ENCODE measurements around the gene NPIPB6.

NPIPB6 gene

DNA sequence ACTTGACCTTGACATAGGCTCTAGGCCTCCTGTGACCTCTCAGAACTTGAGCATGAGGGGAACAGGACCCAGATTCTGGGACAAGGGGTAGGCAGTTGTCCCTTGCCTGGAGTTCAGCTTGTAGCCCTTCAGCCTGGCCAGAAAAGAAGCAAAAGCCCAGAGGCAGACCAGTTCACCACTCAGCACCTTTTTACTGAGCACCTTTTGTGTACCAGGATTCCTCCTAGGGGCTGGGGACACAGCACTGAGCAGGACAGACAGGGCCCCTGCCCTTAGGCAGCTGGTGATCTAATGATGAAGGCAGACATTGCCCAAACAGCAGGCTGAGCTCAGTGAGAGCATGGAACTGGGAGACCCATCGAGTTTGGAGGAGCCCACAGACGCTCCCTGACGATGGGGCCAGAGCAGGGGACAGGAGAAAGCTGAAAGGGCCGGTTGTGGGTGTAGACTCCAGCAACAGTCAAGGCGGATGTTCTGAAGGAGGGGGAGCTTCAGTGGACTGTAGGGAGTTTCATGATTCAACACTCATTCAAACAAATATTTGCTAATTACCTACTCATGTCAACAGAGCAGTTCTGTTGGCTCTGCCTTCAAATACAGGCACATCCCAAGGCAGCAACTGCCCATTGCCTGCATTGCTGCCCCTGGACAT, 38.9 kb downstream of the NPIPB6 start:
- DNase-seq (ENCODE audit: extremely low read depth in 1 of 2, low read depth in 1 of 2): no peak

DNA sequence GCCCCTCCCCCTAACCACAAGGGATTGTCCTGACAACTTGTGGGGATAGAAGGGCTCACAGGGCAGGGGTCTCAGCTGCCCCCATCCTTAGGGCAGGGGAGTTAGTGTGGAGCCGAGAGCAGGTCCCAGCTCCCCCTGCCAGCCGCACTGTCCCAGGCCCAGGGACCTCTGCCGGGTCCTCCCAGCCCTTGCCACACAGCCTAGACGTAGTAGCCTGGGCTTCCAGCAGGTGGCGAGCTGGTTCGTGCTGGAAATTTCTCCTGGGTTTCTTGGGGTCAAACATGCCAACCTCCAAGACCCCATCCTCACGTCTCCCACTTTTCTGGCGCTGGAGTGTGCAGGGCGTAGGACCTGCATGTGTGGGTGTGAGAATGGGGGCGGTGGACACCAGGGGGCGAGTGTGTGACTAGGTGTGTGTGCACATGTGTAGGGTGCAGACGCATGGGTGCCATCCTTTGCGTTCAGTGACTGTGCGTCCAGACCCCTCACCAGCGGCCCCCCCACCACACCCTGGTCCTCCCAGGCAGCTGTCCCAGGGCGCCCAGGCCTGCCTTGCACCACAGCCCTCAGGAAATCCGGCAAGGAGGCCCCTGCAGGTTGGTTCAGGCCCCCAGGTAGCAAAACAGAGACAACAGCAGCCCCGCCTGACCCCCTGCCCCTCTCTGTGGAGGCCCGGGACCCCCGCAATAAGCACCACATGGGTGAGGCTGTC, 41.5 kb downstream of the NPIPB6 start:
- no peak for DNase-seq (ENCODE audit: extremely low read depth in 1 of 2, low read depth in 1 of 2)

DNA sequence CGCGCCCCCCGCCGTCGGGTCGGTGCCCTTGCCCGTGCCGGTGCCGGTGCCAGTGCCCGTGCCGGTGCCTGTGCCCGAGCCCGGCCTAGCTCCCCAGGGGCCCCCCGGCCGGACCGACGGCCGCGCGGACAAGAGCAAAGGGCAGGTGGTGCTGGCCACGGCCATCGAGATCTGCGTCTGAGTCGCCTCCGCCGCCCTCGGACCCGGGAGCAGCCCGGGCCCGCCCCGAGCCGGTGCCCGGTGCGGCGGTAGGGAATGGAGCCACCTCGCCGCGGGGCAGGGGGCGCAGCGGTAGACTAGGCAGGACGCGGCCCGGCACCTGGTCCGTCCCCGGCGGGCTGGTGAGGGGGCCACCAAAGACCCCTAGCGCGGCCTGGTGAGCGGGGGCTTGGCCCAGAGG, 42.6 kb downstream of the NPIPB6 start:
- no peak for DNase-seq (ENCODE audit: extremely low read depth in 1 of 2, low read depth in 1 of 2)

DNA sequence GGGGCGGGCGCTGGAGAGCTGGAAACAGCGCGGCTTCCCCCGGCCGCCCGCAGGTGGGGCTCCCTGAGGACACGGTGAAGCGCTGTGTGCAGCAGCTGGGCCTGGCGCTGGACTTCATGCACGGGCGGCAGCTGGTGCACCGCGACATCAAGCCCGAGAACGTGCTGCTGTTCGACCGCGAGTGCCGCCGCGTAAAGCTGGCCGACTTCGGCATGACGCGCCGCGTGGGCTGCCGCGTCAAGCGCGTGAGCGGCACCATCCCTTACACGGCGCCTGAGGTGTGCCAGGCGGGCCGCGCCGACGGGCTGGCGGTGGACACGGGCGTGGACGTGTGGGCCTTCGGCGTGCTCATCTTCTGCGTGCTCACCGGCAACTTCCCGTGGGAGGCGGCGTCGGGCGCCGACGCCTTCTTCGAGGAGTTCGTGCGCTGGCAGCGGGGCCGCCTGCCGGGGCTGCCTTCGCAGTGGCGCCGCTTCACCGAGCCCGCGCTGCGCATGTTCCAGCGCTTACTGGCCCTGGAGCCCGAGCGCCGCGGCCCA, 43.2 kb downstream of the NPIPB6 start:
- no peak for DNase-seq (ENCODE audit: extremely low read depth in 1 of 2, low read depth in 1 of 2)

DNA sequence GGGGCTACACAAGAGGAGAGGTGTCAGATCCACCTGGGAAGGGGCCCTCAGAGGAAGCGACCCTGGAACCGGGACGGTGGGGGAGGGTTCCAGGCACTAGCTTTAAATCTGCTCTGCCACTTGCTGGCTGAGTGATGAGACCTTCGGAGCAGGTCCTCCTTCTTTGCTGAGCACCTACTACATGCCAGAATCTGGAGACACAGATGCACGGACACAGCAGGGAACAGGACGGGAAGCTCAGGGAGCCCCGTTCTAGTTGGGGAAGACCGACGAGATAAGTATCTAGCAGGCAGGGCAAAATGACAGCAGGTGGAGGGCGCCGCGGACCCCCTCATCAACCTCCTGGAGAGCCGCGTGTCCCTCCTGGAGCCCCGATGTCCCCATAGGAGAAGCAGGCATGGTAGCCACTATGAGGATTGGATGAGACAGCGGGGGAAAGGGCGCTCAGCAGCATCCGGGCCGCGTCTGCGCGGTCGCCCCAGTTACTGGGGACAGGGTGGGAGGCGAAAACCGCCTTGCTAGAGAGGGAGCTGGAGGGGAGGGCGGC, 43.8 kb downstream of the NPIPB6 start:
- no peak for DNase-seq (ENCODE audit: extremely low read depth in 1 of 2, low read depth in 1 of 2)

DNA sequence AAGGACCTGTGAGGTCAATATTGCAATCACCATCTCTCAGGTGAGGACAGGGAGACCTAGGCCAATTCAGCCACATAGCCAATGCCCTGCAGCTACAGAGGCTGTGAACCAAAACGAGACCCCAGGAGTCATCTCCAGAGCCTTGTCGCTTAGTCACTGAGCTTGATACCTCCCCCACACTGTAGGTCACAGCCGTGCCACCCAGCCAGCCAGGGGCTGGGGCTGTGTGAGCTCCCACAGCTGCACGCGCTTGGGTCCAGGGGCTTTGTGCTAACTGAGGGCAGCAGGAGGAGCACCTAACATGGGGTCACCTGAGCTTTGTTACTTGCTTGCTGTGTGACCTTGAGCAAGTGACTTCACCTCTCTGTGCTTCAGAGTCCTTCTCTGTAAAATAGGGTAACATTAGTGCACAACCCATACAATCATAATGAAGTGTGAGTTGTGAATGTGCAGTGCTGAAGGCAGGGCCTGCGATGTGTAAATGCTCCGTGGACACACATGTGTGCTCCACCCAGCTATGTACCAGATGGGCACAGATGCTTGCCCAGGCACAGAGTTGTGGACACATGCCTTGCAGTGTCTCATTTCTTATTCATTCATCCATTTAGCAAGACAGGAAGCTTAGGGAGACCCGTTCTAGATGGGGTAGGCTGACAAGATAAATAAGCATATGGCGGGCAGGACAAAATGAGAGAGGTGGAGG, 45.1 kb downstream of the NPIPB6 start:
- no peak for DNase-seq (ENCODE audit: extremely low read depth in 1 of 2, low read depth in 1 of 2)

DNA sequence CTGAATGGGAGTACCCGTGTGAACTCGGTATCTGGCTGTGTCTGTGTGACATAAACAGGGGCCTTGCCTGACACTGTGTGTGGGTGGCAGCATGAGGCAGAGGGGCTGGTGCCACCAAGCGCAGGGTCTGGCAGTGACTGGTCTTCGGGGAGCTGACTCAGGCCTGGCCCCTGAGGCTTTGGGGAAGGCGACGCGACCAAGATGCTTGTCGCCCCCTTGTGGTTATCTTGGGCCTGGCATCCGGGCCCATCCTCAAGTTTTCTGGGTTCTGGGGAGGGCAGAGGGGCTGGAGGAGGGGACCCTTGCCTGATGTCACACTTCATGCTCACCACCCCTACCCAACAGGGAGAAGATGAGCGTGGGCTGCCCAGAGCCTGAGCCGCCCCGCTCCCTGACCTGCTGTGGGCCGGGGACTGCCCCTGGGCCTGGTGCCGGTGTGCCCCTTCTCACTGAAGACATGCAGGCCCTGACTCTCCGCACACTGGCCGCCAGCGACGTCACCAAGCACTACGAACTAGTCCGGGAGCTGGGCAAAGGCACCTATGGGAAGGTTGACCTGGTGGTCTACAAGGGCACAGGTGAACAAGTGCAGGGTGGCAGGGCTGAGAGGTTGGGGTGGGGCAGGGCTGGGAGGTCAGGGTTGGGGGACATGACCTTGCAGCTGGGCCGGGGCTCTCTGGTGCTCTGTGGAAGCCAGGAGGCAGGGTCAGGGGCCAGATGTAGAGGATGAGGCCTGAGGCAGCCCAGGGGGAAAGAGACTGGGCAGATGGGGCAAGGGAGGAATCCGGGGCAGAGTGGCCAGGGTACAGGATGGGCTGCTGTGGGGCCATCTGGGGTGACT, 46.0 kb downstream of the NPIPB6 start:
- peak; percentile 49 to 65 for DNase-seq (ENCODE audit: extremely low read depth in 1 of 2, low read depth in 1 of 2)

DNA sequence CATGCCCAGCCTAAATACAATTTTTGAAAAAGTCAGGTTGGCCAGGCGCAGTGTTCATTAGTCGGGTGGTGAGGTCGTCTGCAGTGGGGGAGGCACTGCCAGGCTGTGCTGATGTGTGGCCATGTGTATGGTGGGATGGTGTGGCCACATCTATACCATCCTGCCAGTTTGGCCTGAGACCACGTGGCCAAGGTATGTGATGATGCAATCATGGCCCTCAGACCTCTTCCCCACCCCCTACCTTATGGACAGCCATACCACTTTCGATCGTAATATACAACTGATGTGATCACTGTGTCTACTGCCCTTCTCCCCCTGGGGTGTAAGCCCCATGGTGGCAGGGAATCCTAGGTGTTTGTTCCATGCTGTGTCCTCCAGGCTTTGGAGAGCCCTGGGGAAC, 47.3 kb downstream of the NPIPB6 start:
- no peak for DNase-seq (ENCODE audit: extremely low read depth in 1 of 2, low read depth in 1 of 2)

DNA sequence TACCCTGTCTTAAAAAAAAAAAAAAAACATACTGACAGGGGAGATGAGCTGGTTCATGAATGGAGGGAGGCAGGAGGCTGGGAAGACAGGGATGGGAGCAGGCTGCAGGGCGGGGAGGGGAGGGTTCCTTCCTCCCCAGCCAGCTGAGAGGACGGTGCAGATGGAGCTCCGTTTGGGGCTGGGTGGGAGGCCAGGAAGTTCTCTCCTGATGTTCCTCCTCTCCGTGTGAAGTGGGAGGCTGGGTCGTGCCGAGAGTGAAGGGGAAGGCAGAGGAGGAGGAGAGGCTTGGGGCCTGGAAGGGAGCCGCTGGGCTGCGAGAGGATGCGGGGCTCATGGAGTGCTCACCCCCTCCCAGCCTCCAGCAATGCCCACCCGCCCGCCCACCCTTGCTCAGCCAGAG, 49.7 kb downstream of the NPIPB6 start:
- no peak for DNase-seq (ENCODE audit: extremely low read depth in 1 of 2, low read depth in 1 of 2)

DNA sequence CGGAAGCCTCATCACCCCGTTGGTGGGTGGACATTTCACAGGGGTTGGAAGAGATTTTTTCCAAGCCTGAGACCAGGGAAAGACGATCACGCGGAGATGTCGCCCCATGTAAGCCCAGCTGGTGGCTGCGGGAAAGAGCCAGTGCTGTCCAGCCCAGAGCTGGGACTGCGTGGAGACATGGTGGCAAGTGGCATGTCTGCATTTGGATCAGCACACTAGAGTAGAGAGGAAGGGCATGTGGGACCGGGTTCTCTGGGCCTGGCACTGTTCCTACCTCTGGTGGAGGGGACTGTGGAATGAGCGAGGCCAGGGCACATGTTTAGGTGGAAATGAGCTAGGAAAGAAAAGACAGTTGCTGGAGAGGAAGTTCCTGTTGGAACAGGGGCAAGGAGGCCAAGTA, 51.0 kb downstream of the NPIPB6 start:
- DNase-seq (ENCODE audit: extremely low read depth in 1 of 2, low read depth in 1 of 2): no peak

DNA sequence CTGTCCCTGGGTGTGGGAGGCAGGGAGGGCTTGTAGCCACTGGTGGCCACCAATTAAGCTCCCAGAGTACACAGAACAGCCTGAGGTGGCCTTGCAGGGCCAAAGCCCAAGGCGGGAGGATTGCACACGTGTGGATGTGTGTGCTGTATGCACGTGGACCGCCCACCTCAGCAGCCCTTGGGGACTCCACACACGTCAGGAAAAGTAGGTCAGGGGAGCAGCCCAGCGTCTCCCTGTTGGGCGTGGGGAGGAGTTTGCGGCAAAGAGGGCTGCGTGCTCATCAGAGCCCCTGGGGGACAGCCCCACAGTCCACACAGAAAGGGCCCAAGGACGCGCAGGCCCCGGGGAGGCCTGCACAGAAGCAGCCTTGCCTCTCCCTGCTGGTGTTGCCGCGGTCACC, 51.4 kb downstream of the NPIPB6 start:
- no peak for DNase-seq (ENCODE audit: extremely low read depth in 1 of 2, low read depth in 1 of 2)

DNA sequence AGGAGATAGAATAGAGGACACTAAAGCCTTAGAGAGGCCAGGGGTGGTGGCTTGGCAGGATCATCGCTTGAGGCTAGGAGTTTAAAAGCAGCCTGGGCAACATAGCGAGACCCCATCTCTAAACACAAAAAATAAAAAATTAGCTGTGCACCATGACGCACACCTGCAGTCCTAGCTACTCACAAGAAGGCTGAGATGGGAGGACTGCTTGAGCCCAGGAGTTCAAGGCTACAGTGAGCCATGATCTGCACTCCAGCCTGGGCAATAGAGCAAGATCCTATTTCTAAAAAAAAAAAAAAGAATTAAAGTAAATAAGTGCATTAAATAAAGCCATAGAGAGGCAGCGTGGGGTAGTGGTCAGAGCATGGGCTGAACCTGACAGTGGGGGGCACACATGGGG, 51.9 kb downstream of the NPIPB6 start:
- no peak for DNase-seq (ENCODE audit: extremely low read depth in 1 of 2, low read depth in 1 of 2)

DNA sequence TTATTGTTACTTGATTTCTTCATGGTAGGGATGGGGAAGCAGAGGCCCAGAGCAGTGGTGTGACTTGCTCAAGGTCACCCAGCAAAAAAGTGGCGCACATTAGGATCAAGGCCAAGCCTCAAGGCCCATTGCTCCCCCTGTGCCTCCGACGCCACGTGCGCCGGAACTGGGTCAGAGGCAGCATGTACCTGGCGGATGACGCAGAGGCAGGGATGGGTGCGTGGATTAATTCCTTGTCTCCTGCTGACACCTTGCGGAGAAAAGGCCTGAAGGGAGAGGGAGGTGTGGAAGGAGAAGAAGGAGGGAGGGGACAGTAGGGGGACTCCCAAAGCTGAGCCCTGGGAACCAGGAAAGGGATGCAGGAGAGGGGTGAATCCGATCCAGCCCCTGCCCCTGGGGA, 52.5 kb downstream of the NPIPB6 start:
- DNase-seq (ENCODE audit: extremely low read depth in 1 of 2, low read depth in 1 of 2): no peak

DNA sequence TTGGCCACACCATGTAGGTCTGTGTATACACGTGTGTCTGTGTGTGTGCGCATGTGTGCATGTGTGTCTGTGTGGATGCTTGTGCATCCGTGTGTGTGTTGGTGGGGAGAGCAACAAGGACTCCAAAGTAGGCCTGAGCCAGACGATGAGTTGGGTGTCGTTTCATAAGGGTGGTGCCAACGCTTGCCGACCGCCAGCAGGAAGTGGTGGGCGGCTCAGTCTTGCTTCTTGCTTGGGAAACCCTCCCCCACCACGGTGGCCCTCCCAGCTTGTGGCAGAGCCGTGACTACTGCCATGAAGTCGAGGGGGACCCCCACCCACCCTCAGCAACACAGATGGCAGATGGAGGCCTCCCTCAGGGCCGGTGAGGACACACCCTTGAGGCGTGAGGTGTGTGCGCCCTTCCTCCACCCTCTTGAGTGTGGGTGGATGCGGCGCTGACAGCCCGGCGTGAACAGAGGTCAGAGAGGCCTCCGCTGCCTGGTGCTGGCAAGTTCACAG, 53.4 kb downstream of the NPIPB6 start:
- DNase-seq (ENCODE audit: extremely low read depth in 1 of 2, low read depth in 1 of 2): peak; percentile 72 to 75

DNA sequence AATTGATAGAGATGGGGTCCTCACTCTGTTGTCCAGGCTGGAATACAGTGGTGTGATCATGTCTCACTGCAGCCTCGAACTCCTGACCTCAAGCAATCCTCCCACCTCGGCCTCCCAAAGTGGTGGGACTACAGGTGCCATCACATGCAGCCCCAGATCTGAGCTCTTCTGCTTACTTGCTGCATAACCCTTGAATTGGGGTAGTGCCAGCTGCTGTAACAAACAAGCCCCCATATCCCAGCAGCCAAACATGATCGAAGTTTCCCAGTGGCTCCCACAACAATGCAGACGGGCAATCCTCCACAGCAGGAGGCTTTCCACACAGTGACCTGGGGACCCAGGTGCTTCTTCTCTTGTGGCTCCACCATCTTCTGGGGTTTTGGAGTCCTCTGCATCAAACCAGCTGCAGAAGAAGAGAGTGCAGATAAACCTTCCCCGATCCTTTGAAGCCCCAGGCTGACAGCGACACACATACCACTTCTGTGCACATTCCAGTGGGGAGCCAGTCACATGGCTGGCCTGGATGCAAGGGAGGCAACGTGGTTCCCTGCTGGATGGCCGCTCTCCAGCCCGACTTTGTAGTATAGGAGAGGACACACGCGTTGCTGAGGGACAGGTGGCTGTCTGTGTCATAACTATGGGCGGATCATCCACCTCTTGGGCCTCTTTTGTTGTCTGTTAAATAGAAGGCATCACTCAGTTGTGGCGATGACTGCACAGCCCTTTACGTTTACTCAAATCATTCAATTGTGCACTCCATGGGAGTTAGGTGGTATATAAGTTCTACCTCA, 54.3 kb downstream of the NPIPB6 start:
- DNase-seq (ENCODE audit: extremely low read depth in 1 of 2, low read depth in 1 of 2): no peak

DNA sequence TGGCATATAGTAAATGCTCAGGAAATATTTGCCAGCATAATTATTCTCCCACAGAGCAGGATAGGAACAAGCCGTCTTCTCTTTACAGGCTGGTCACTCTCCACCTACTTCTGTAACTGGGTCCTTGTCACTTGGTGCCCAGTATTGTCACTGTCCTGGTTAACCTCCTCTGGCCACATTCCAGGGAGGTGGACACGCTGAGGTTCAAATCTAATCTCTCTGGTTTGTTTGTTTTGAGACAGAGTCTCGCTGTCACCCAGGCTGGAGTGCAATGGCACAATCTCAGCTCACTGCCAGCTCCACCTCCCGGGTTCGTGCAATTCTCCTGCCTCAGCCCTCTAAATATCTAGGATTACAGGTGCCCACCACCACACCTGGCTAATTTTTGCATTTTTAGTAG, 55.4 kb downstream of the NPIPB6 start:
- no peak for DNase-seq (ENCODE audit: extremely low read depth in 1 of 2, low read depth in 1 of 2)

DNA sequence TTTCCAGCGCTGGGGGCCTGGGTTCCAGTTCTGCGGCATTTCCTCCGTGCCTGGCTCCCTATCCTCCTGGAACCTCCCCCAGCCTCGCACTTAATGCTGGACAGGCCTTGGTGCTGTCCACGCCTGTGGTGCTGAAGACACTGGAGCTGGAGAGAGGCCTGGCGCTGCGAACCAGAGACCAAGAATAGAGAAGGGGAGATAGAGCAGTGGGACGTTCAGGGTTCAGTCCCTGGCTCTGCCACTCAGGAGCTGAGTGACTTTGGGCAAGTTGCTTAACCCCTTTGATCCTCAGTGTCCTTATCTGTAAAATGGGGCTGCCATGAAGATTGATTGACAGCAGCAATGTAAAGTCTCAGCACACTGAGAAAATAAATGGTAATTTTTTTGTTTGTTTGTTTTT, 59.1 kb downstream of the NPIPB6 start:
- DNase-seq (ENCODE audit: extremely low read depth in 1 of 2, low read depth in 1 of 2): no peak

DNA sequence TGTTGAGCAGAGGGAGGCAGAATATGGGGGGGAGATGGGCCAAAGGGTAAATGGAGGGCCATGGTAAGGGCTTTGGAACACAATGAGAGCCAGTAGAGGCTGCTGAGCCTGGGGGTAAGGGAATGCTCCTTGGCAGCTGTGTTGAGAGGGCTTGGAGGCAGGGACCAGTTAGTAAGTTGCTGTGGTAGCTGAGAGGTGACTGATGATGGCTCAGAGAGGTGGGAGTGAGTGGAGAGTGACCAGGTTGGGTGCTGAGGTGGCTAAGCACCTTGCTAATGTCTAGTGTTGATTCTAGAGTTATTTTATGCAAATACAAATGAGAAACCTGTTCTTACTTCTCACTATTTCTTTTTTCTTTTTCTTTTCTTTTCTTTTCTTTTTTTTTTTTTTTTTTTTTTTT, 60.2 kb downstream of the NPIPB6 start:
- DNase-seq (ENCODE audit: extremely low read depth in 1 of 2, low read depth in 1 of 2): no peak

DNA sequence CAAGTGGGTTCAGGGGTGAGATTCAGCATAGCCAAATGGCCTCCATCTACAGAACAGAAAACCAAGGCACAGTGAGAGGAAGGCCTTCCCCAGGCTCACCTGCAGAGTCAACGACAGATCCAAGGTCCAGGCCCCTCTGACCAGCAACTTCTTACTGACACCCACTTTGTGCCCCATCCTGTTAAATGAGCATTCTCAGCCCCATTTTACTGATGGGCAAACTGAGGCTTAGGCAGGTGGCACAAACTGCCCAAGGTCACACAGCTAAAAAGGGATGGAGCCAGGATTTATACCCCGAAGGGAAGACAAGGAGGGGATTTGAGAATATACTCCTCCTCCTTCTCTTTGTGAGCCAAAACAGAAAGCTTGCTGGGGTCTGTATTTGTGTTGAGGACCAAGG, 61.7 kb downstream of the NPIPB6 start:
- DNase-seq (ENCODE audit: extremely low read depth in 1 of 2, low read depth in 1 of 2): no peak

DNA sequence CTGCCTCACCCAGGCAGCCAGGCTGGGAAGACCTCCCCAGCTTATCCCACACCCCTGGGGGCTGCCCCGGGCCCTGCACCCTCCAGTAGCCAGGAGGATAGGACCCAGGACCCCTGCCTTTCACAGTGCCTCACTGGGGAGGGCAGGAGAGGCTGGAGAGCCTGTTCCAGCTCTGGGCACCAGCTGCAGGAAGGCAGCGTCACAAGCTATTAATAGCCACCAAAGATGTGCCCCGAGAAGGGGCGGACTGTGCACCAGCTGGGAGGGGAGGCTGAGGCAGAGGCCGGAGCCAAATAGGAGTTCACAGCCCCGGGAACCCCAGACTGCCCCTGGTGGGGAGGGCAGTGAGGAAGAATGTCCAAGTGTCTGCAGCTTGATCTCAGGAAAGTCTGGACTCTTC, 62.2 kb downstream of the NPIPB6 start:
- DNase-seq (ENCODE audit: extremely low read depth in 1 of 2, low read depth in 1 of 2): no peak

All from activated CD8-positive, alpha-beta memory T cell treated with anti-CD3 and anti-CD28 coated beads for 1 hour (primary cell).